ENCODE data around the gene HIVEP2. TPM values are rescaled to one million over a fixed set of nuclear protein-coding genes. Genes with fewer than 3 reads are reported as not detected.

HIVEP2 gene
- total RNA-seq, 1 donor from 2014 or later: 18.6 TPM

DNA sequence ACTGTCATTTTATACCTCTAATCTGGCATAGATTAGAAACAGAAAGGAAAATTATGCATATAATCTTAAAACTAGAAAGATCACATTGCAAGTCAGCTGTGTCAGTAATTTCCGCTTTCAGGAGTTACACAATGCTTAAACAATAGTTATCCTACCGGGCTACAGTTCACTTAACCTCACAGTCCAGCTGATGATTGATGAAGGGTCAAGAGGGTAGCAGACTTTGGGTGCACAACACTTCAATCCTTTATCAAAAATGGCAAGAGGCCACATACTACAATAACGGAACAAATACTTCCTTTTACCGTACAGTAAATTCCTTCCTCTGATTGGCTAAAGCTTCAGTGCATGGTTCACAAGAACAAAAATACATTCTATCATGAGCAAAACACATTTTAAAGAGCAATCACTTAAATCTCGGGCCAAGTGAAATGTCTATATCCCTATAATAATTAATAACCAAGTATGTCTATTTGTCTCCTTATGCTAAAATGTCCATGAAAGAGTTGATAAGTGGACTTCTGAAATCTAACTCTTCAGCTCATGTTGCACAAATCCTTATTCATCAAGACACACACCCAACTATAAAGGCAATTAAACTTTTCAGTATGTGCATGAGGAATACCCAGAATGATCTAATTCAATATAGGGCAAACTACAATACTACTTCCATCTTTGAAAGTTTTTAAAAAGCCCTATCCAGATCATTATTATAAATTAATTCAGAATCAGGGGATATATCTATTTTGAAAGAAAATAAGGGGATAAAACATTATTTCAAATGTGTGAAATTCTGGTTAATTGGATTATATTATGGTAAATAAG is 76.8 kb downstream of the HIVEP2 start:
- Histone ChIP-seq H3K4me1 (peaks cover 36% of the 10 kb centered on the region), H3K4me3 (peak overlapping the region; percentile 12), H3K36me3 (no peaks in the 10 kb centered on the region), H3K9me3 (no peaks in the 10 kb centered on the region), H3K27ac (no peak overlapping the region), H3K27me3 (no peaks in the 10 kb centered on the region)
- intact Hi-C loops (cut with DNase I): no loop called here
- TF ChIP-seq, protein P1, sequence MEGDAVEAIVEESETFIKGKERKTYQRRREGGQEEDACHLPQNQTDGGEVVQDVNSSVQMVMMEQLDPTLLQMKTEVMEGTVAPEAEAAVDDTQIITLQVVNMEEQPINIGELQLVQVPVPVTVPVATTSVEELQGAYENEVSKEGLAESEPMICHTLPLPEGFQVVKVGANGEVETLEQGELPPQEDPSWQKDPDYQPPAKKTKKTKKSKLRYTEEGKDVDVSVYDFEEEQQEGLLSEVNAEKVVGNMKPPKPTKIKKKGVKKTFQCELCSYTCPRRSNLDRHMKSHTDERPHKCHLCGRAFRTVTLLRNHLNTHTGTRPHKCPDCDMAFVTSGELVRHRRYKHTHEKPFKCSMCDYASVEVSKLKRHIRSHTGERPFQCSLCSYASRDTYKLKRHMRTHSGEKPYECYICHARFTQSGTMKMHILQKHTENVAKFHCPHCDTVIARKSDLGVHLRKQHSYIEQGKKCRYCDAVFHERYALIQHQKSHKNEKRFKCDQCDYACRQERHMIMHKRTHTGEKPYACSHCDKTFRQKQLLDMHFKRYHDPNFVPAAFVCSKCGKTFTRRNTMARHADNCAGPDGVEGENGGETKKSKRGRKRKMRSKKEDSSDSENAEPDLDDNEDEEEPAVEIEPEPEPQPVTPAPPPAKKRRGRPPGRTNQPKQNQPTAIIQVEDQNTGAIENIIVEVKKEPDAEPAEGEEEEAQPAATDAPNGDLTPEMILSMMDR (IDR thresholded peaks at IDR 0.05): no peak
- DNase-seq (no peak), ATAC-seq (peak; percentile 83)

DNA sequence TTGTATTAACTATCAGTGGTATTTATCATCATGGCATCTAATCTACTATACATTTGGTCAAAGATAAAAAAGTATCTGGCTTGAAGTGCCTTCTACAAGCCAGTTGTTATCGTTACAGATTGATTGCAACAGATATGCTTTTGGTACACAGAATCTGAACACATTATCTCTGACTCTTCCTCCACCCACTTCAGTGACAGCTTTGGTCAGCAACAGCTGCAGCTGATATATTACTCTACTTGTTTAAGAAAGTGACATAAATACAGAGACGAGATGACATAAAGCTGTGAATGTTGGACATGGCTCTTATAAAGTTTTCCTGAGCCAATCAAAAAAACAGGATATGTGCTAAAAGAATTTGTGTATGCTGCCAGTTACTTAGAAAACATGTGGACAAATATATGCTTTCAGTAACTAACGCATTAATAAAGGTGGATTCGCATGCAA is 77.6 kb downstream of the HIVEP2 start:
- Histone ChIP-seq H3K27me3 (no peaks in the 10 kb centered on the region), H3K9me3 (no peaks in the 10 kb centered on the region), H3K4me3 (peak overlapping the region; percentile 12), H3K27ac (no peak overlapping the region), H3K36me3 (no peaks in the 10 kb centered on the region), H3K4me1 (peaks cover 35% of the 10 kb centered on the region)
- TF ChIP-seq, protein P1 (IDR thresholded peaks at IDR 0.05): no peak
- ATAC-seq (peak; percentile 20), DNase-seq (no peak)
- intact Hi-C loops (cut with DNase I): no loop called here

DNA sequence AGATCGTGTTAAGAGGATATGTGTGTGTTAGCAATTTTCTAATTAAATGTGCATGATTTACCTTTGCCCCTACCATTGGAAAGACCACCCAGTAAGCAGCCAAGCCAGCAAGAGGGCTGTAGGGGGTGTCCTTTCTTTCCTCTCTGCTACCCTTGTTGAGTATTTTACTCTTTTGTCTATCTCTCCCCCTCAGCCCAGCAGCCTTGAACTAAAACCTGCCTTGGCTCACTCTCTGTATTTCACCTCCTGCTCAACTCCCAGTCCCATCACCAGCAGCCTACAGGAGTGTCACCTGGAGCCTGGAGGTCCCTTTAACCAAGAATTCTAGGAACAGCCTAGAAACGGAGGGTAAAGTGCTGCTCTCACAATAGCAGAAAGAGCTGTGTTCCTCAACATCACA is 81.0 kb downstream of the HIVEP2 start:
- Histone ChIP-seq H3K4me1 (peaks cover 22% of the 10 kb centered on the region), H3K27ac (no peak overlapping the region), H3K4me3 (no peak overlapping the region), H3K27me3 (no peaks in the 10 kb centered on the region), H3K36me3 (no peaks in the 10 kb centered on the region), H3K9me3 (no peaks in the 10 kb centered on the region)
- ATAC-seq (no peak), DNase-seq (no peak)
- TF ChIP-seq, protein P1 (IDR thresholded peaks at IDR 0.05): no peak
- intact Hi-C loops (cut with DNase I): no loop called here

DNA sequence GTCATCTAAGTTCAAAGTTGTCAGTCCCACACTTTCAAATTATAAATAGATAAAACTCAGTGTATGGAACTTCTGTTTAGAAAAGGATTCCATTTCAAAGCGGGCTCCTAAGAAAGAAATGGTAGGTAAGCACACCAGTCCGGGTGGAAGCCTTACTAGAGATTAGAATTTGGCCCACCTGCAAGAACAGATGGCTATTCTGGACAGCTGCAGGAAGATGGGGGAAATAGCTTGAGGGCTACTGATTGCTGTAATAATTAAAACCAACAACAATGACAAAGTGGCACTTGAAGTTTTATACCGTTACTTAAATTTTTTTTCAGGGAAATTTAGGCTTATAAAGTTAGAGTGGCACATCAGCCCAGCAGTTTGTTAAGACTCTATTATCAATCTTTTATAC is 83.3 kb downstream of the HIVEP2 start:
- Histone ChIP-seq H3K4me1 (no peaks in the 10 kb centered on the region), H3K27me3 (no peaks in the 10 kb centered on the region), H3K27ac (no peak overlapping the region), H3K36me3 (no peaks in the 10 kb centered on the region), H3K9me3 (no peaks in the 10 kb centered on the region), H3K4me3 (no peak overlapping the region)
- ATAC-seq (no peak), DNase-seq (no peak)
- TF ChIP-seq, protein P1 (IDR thresholded peaks at IDR 0.05): no peak
- intact Hi-C loops (cut with DNase I): no loop called here

DNA sequence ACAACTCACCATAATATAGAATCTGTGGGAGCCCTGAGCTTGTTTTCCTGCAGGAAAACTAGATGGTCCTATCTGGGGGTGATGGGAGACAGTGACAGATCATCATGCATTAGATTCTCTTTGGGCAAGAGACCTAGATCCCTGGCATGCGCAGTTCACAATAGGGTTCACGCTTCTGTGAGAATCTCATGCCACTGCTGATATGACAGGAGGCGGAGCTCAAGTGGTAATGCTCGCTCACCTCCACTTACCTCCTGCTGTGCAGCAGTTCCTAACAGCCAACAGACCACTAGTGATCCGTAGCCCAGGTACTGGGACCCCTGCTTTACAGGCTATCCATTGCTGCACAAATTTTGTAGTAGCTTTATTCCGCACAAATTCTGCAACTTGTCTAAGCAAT is 84.5 kb downstream of the HIVEP2 start:
- TF ChIP-seq, protein P1 (IDR thresholded peaks at IDR 0.05): no peak
- Histone ChIP-seq H3K36me3 (no peaks in the 10 kb centered on the region), H3K4me3 (no peak overlapping the region), H3K4me1 (no peaks in the 10 kb centered on the region), H3K27me3 (no peaks in the 10 kb centered on the region), H3K9me3 (no peaks in the 10 kb centered on the region), H3K27ac (no peak overlapping the region)
- ATAC-seq (no peak), DNase-seq (no peak)
- intact Hi-C loops (cut with DNase I): no loop called here

Measured in upper lobe of right lung (tissue), 1 donor.